ENCODE data around the gene WSCD1.

WSCD1 gene

GRCh38 chr17:6084311-6085161 is 14.4 kb downstream of the WSCD1 start:
- Mint-ChIP-seq H3K36me3 (no peaks in the 10 kb centered on the region), H3K4me3 (no peak overlapping the region), H3K27me3 (peaks cover 2% of the 10 kb centered on the region), H3K9me3 (no peaks in the 10 kb centered on the region), H3K27ac (no peak overlapping the region), H3K4me1 (no peaks in the 10 kb centered on the region)
- DNase-seq (ENCODE audit: low spot score in 2 of 2) (no peak), ATAC-seq (ENCODE audit: low read depth) (no peak)

DNA sequence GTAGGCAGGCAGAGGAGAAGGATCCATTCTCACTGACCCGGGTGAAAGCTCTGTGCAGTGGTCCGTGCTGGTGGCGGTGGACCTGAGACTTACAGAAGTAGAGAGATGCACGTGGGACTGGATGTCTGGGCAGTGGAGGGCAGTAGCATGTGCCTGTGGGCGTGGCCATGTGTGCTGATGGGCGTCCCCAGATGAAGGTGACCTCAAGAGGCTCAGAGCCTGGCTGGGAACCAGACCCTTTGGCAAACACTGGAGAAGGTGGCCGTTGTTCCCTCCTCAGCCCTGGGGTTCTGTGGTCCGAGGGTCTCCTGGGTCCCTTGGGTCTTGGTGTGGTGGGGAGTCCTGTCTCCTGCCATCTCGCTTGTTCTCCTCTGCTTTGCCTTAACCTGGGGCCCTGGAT is 15.6 kb downstream of the WSCD1 start:
- ATAC-seq (ENCODE audit: low read depth) (no peak), DNase-seq (ENCODE audit: low spot score in 2 of 2) (no peak)
- Mint-ChIP-seq H3K27me3 (peaks cover 2% of the 10 kb centered on the region), H3K4me1 (no peaks in the 10 kb centered on the region), H3K27ac (no peak overlapping the region), H3K36me3 (no peaks in the 10 kb centered on the region), H3K9me3 (no peaks in the 10 kb centered on the region), H3K4me3 (no peak overlapping the region)

GRCh38 chr17:6086603-6087400 is 16.6 kb downstream of the WSCD1 start:
- H3K27me3 Mint-ChIP-seq, result peaks cover 2% of the 10 kb centered on the region
- H3K4me3 Mint-ChIP-seq, result no peak overlapping the region
- no peaks in the 10 kb centered on the region for H3K4me1 Mint-ChIP-seq
- no peaks in the 10 kb centered on the region for H3K9me3 Mint-ChIP-seq
- no peak for DNase-seq (ENCODE audit: low spot score in 2 of 2)
- no peaks in the 10 kb centered on the region for H3K36me3 Mint-ChIP-seq
- no peak overlapping the region for H3K27ac Mint-ChIP-seq
- no peak for ATAC-seq (ENCODE audit: low read depth)

DNA sequence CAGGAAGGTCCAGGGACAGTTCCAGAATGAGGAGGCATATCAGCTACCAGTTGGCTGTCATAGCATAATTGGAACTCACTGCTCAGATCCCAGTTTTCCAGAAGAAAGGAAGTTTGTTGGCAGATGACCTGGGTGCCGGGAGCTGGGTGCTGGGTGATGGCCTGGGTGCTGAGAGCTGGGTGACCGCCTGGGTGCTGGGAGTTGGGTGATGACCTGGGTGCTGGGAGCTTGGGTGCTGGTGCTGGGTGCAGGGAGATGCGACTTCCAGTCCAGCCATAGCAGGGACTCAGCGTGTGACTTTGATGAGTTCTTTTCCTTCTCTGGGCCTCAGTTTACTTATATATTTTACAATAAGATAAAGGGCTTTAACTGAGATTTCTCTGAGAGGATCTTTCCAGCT is 18.0 kb downstream of the WSCD1 start:
- Mint-ChIP-seq H3K27me3 (peaks cover 2% of the 10 kb centered on the region), H3K9me3 (no peaks in the 10 kb centered on the region), H3K36me3 (no peaks in the 10 kb centered on the region), H3K4me1 (no peaks in the 10 kb centered on the region), H3K27ac (no peak overlapping the region), H3K4me3 (no peak overlapping the region)
- ATAC-seq (ENCODE audit: low read depth) (no peak), DNase-seq (ENCODE audit: low spot score in 2 of 2) (no peak)

DNA sequence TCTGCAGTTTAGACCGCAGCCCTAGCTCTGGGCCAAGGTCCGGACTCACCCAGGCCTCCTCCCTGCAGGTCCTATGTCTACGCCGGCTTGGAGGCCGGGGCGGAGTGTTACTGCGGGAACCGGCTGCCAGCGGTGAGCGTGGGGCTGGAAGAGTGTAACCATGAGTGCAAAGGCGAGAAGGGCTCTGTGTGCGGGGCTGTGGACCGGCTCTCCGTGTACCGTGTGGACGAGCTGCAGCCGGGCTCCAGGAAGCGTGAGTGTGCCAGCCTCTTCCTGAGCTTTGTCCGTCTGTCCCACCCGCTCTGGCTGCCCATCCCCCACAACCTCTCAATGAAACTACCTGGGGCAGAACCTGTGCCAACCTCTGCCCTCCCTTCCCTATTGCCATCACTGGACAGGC is 20.1 kb downstream of the WSCD1 start:
- H3K36me3 Mint-ChIP-seq, result no peaks in the 10 kb centered on the region
- peaks cover 5% of the 10 kb centered on the region for H3K27me3 Mint-ChIP-seq
- no peak overlapping the region for H3K4me3 Mint-ChIP-seq
- DNase-seq (ENCODE audit: low spot score in 2 of 2) (no peak), ATAC-seq (ENCODE audit: low read depth) (no peak)
- H3K27ac Mint-ChIP-seq, result no peak overlapping the region
- no peaks in the 10 kb centered on the region for H3K4me1 Mint-ChIP-seq
- no peaks in the 10 kb centered on the region for H3K9me3 Mint-ChIP-seq

DNA sequence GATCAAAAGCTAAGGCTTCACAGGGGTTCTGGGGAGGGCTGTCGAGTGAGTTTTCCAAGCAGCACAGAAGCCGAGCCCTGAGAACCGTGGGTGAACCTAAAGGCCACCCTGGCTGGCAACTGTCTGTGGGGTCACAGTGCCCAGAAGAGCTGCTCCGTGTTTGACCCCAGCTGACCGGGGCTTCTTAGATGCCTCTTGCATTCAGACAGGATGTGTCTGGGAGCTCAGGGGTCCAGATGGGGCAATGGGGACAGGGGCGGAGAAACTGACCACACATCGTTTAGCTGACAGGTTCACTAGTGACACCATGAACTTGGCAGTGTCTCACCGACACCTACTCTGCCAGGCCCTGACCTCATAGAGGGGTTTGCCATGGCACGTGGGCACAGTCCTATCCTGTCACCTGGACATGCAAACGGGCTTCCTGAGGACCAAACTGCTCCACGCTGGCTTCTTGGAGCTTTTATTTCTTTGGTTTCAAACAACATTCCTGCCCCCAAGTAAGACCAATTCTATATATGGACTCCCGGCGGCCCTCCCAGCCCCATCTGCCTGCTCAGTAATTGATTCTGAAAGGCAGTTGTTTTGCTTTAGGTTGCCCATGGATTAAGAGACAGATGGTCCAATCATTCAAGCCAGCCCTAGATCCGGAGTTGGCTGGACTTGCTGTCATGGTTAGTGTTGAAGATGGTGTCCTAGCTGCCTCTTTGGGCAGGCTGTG is 22.2 kb downstream of the WSCD1 start:
- Mint-ChIP-seq H3K27ac (no peak overlapping the region), H3K9me3 (no peaks in the 10 kb centered on the region), H3K4me3 (no peak overlapping the region), H3K27me3 (peaks cover 10% of the 10 kb centered on the region), H3K4me1 (no peaks in the 10 kb centered on the region), H3K36me3 (no peaks in the 10 kb centered on the region)
- DNase-seq (ENCODE audit: low spot score in 2 of 2), result no peak
- ATAC-seq (ENCODE audit: low read depth), result no peak

DNA sequence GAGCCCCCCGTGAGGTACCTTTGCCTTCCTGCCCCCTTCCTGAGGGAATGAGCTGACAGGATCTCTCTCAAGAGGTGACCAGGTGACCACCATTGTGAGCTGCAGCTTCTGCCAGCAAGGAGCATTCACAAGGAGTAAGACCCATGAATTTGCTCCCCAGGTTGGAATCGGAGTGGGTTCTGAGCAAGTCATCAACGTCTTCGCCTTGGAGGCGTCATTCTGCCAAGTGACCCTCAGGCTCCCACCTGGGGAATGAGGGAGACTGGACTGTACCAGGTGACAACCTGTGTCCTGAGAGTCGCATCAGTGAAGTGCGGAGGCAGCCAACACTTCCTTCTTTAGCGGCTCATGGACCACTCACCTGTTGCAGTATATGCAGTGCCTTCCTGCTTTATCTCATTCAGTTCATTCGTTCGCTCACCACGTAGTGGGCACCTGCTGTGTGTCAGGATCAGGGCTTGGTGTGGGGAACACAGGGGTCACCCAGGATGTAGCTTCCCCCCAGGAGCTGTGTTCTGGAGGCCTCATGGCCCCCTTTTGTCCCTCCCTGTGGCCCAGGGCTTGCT is 22.8 kb downstream of the WSCD1 start:
- H3K4me1 Mint-ChIP-seq, result no peaks in the 10 kb centered on the region
- no peak for ATAC-seq (ENCODE audit: low read depth)
- H3K4me3 Mint-ChIP-seq, result no peak overlapping the region
- no peaks in the 10 kb centered on the region for H3K9me3 Mint-ChIP-seq
- peaks cover 8% of the 10 kb centered on the region for H3K27me3 Mint-ChIP-seq
- no peaks in the 10 kb centered on the region for H3K36me3 Mint-ChIP-seq
- H3K27ac Mint-ChIP-seq, result no peak overlapping the region
- no peak for DNase-seq (ENCODE audit: low spot score in 2 of 2)

GRCh38 chr17:6094453-6094852 is 24.3 kb downstream of the WSCD1 start:
- no peak for ATAC-seq (ENCODE audit: low read depth)
- no peak for DNase-seq (ENCODE audit: low spot score in 2 of 2)
- H3K27me3 Mint-ChIP-seq, result peaks cover 8% of the 10 kb centered on the region

GRCh38 chr17:6094926-6095325 is 24.7 kb downstream of the WSCD1 start:
- DNase-seq (ENCODE audit: low spot score in 2 of 2) (no peak), ATAC-seq (ENCODE audit: low read depth) (no peak)
- no peaks in the 10 kb centered on the region for H3K4me1 Mint-ChIP-seq
- H3K27me3 Mint-ChIP-seq, result peaks cover 8% of the 10 kb centered on the region
- H3K27ac Mint-ChIP-seq, result no peak overlapping the region
- no peaks in the 10 kb centered on the region for H3K36me3 Mint-ChIP-seq
- H3K4me3 Mint-ChIP-seq, result no peak overlapping the region
- H3K9me3 Mint-ChIP-seq, result no peaks in the 10 kb centered on the region

More at GRCh38 chr17:6094453-6094852, 24.3 kb downstream of the WSCD1 start:
- Mint-ChIP-seq H3K27ac (no peak overlapping the region), H3K4me1 (no peaks in the 10 kb centered on the region), H3K4me3 (no peak overlapping the region), H3K9me3 (no peaks in the 10 kb centered on the region), H3K36me3 (no peaks in the 10 kb centered on the region)

- Mint-ChIP-seq H3K4me1 (no peaks in the 10 kb centered on the region), H3K9me3 (no peaks in the 10 kb centered on the region), H3K4me3 (no peak overlapping the region), H3K27me3 (peaks cover 8% of the 10 kb centered on the region), H3K36me3 (no peaks in the 10 kb centered on the region), H3K27ac (no peak overlapping the region)
- ATAC-seq (ENCODE audit: low read depth) (no peak), DNase-seq (ENCODE audit: low spot score in 2 of 2) (no peak)
Measured at GRCh38 chr17:6095501-6095900, 25.3 kb downstream of the WSCD1 start.

DNA sequence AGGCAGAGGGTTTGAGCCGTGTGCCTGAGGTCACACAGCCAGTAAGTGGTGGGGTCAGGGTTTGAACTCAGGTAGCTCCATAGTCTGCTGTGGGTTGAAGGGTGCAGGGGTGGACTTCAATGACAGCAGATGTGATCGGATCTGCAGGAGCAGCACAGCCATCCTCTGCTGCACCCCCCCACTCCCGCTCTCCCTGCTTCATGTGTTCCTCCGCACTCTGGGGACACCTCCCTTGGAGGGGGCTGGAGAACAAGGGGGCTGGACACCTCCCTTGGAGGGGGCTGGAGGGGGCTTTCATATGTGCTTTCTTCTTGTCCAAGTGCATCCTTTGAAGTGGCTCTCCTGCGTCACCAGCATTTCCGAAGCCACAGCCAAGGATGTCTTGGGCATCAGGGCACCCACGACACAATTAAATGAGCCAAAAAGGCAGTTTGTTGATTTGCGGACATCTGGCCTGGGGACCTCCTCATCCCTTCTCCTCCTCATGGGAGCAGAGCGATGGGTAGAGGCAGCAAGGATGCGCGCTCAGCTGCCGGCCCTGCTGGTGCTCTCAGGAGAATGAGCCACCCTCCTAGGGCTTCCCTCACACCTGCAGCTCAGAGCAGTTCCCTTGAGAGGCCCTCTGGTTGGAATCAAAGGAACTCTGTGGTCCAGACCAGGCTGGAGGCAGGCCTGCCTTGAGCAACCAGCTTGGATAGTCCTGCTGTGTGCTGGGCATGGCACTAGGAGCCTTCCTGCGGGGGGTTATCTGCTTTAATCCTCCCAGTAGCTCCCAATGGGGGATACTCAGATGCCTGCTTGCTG is 26.2 kb downstream of the WSCD1 start:
- DNase-seq (ENCODE audit: low spot score in 2 of 2), result no peak
- H3K27ac Mint-ChIP-seq, result no peak overlapping the region
- no peaks in the 10 kb centered on the region for H3K36me3 Mint-ChIP-seq
- H3K4me1 Mint-ChIP-seq, result no peaks in the 10 kb centered on the region
- H3K9me3 Mint-ChIP-seq, result no peaks in the 10 kb centered on the region
- peaks cover 8% of the 10 kb centered on the region for H3K27me3 Mint-ChIP-seq
- H3K4me3 Mint-ChIP-seq, result no peak overlapping the region
- ATAC-seq (ENCODE audit: low read depth), result no peak

DNA sequence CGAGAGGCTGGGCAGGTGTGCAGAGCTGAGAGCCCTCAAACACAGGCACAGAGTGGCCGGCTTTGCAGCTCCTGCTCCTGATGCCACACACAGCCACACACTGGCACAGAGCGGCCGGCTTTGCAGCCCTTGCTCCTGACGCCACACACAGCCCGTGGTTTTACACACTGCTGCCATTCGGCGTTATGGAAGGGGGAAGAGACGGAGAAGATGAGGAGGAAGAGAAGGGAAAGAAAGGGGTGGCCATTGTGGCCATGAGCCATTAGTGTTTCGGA is 26.8 kb downstream of the WSCD1 start:
- Mint-ChIP-seq H3K4me3 (no peak overlapping the region), H3K27me3 (peaks cover 8% of the 10 kb centered on the region), H3K36me3 (no peaks in the 10 kb centered on the region), H3K27ac (no peak overlapping the region), H3K9me3 (no peaks in the 10 kb centered on the region), H3K4me1 (no peaks in the 10 kb centered on the region)
- DNase-seq (ENCODE audit: low spot score in 2 of 2) (no peak), ATAC-seq (ENCODE audit: low read depth) (no peak)

DNA sequence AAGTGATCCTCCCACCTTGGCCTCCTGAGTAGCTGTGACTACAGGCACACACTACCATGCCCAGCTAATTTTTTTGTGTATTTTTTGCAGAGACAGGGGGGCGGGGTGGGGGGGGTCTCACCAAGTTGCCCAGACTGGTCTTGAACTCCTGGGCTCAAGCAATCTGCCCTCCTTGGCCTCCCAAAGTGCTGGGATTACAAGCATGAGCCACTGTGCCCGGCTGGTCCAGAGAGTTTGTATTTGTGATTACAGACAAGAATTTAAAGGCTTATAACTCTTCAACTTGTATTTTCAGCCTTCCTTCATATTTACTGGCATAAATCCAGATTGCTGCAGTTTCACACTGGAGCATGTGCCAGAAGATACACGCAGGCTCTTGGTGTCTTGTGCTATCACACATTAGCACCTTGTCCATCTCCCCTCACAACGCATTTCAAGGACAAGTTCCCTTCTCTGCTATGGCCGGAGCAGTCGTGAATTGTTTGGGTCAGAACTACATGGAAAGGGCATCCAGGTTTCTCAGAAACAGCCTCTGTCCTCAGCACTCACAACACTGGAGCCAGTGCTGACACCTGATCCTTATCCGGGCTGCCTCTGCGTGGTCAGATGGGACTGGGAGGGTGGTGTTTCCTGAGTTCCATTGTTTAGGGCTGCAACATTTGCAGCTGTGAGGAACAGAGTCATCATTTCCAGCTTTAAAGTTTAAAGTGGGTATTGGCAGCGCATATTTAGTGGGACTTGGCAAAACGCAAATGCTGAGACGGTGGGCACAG is 28.1 kb downstream of the WSCD1 start:
- ATAC-seq (ENCODE audit: low read depth) (no peak), DNase-seq (ENCODE audit: low spot score in 2 of 2) (no peak)
- H3K27me3 Mint-ChIP-seq, result peaks cover 8% of the 10 kb centered on the region
- no peaks in the 10 kb centered on the region for H3K9me3 Mint-ChIP-seq
- no peaks in the 10 kb centered on the region for H3K36me3 Mint-ChIP-seq
- no peaks in the 10 kb centered on the region for H3K4me1 Mint-ChIP-seq
- no peak overlapping the region for H3K4me3 Mint-ChIP-seq
- no peak overlapping the region for H3K27ac Mint-ChIP-seq

Data from memory B cell (primary cell).